Left hindlimb (tissue), 1 donor: ENCODE results near the gene CDC42EP5.
"Not testable (repeated sequence)": the region's sequence is repeated elsewhere in the genome, so short reads cannot be mapped to it uniquely, and the experiment has no call there.

Experiments used
- DNase-seq: peaks from one replicate; pipeline ENCODE4 v3.0.0-alpha.2; 2018

The CDC42EP5 gene

DNA sequence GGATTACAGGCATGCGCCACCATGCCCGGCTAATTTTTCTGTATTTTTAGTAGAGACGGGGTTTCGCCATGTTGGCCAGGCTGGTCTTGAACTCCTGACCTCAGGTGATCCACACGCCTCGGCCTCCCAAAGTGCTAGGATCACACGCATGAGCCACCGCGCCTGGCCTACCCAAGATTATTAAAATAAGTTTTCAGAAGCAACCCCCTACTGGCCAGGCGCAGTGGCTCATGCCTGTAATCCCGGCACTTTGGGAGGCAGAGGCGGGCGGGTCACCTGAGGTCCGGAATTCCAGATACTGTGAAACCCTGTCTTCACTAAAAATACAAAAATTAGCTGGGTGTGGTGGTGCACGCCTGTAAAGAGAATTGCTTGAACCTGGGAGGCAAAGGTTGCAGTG, 26.7 kb downstream of the CDC42EP5 start:
- not testable (repeated sequence) for DNase-seq

DNA sequence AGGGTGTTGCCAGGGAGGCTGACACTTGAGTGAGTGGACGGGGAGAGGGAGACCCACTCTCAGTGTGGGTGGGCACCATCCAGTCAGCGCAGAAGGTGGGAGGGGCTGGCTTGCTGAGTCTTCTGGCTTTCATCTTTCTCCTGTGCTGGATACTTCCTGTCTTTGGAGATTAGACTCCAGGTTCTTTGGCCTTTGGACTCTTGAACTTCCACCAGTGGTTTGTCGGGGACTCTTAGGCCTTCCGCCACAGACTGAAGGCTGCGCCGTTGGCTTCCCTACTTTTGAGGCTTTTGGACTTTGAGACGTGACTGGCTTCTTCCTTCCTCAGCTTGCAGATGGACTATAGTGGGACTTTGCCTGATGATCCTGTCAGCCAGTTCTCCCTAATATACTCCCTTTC, 28.4 kb downstream of the CDC42EP5 start:
- no peak for DNase-seq

DNA sequence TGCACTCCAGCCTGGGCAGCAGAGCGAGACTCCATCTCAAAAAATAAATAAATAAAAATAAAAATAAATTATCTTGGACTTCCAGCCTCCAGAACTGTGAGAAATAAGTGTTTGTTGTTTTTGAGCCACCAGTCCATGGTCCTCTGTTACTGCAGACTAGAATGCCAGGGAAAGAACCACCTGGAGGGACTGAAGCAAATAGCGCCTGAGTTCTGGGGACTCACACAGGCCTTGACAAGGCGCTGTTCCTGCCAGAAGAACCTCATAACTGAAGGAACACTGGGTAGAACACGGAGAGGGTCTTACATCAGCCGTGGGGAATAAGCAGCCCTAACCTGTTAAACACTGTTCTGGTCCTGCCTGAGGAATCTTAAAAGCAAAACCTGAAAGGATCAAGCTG, 32.5 kb downstream of the CDC42EP5 start:
- no peak for DNase-seq

DNA sequence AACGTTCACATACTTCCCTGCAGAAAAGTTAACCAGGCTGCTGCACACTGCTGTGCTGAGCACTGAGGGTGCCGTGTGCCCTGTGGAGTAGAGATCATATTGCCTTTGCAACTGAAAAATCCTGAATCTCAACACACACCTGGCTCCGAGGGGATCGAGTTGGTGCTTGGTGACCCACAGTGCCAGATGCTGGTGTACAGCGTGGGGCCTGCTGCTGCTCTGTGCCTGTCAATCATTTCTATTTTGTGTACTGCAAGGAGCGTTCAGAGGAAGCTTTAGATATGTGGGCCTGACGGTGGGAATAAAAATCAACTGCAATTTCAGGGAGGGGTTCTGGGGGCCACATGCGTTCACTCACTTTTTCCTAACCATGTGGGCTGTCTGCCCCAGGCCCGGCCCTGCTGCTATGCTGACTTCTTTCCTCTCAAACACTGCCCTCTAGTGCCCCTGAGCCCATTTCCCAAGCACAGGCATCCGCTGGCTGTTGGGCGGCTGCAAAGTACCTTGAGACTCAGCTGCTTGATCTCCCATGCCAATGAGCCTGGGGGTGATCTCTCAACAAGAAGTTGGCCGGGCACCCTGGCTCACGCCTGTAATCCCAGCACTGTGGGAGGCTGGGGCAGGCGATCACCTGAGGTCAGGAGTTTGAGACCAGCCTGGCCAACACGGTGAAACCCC, 33.8 kb downstream of the CDC42EP5 start:
- peak; percentile 33 for DNase-seq

DNA sequence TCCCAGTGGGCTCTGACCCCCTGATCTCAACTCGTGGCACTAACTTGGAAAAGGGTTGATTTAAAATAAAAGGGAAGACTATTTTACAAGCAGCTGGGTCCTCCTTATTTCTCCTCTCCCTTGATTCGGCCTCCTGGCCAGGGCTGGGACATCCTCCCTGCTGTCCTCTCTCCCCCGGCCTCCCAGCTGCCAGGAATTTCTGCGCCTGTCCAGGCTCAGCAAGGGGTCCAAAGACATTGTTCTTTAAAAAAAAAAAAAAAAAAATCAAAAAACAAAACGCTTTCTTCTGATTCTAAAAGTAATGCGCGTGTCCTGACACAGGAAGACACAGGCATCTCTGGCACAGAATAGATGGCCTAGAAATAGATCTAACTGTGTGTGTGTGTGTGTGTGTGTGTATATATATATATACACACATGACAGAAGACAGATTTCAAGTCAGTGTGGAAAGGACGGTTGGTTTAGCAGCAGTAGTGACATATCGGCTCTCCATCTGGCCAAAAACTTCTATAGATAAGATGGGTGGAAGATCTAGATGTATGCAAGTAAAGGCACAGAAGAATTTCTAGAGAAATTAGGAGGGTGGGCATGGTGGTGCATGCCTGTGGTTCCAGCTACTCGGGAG, 36.4 kb downstream of the CDC42EP5 start:
- DNase-seq = no peak

DNA sequence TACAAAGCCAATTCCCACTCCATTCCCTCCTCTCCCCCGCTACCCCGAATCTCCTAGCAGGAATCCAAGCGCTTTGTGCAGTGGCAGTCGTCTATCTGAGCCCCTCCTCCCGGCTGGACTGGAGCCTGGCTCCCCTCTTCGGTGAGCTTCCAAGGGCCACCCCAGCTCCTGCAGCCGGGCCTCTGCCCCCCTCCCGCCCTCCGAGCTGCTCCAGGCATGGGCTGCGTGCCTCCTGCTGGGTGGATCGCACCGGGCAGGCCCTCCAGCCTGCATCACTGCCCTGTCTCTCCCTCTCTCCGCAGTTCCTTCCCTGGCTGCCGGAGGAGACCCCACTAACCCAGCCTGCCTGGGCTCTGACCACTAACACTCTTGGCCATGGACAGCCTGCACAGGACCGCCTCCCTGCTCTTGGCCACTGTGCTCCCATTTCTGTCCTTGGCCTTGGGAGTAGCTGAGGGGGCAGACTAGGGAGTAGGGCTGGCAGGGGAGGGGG, 37.0 kb downstream of the CDC42EP5 start:
- DNase-seq = no peak

DNA sequence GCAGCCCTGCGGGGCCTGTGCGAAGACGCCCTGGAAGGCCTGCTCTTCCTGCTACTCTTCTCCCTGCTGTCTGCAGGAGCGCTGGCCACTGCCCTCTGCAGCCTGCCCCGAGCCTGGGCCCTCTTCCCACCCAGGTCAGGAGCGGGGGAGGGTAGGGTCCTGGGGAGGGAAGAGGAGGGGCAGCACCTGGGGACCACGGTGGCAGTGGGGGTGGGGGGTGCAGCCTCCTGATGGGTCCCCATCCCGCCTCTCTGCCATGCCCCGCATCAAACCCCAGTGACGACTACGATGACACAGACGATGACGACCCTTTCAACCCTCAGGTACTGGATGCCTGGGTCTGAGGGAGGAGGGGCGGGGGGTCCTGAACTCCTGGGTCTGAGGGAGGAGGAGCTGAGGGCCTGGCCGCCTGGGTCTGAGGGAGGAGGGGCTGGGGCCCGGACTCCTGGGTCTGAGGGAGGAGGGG, 37.5 kb downstream of the CDC42EP5 start:
- DNase-seq = no peak

DNA sequence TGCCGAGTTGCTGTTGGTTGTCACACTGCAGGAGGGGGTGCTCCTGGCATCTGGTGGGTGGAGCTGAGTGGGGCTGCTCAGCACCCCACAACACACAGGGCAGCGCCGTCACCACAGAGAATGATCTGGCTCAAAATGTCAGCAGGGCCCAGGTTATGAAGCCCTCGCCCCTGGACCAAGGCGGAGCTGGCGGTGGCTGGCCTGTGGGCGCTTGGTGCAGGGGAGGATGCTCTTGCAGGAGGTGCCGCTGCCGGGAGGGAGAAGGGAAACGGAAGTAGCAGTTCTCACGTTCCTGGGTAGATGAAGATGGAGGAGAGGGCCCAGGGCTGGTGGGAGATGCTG, 38.3 kb downstream of the CDC42EP5 start:
- no peak for DNase-seq

DNA sequence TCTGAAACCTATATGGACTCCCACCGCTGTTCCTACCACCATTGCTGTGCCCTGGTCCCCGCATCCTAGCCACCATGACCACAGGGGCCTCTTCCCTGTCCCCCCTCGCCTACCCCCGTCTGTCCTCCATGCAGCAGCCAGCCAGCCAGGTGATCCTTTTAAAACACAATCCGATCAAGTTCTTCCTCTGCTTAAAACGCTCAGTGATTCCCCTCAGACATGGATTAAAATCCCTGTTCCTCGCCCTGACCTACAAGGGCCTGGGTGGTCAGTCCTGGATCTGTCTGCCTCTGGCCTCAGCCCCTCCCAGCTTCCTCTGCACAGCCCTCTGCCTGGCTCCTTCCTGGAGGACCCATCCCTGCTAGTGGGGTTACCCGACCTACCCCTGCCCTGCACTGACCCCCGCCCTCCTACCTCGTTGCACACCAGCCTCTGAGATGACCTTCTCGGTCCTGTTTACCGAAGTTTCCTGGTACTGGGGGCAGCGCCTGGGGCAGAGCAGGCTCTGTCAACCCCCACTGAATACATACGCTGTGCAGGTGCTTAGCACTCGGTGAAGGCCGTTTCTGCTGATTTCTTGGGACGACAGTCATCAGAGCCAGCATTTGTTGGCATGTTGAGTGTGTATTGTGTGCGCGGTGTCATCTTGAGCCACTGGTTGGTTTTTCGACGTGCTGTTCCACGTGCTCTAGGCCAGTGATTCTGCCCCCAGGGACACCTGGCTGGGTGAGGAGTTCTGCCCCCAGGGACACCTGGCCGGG, 38.8 kb downstream of the CDC42EP5 start:
- no peak for DNase-seq

DNA sequence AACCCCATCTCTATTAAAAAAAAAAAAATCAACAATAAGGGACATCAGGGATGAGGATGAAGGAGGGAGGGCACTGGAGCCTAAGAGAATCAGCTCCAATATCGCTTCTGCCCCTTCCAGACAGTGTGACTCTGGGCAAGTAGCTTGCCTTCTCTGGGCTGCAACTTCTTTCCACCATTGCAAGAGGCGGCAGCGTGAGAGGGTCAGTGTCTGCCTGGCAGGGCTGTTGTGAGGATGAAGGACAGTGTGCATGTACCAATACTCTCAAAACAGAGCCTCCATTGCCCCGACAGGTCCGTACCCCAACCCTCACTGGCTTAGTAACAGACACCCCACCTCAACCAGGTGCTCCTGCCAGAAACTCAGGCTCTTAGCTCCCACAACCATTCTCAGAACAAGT, 39.4 kb downstream of the CDC42EP5 start:
- no peak for DNase-seq

DNA sequence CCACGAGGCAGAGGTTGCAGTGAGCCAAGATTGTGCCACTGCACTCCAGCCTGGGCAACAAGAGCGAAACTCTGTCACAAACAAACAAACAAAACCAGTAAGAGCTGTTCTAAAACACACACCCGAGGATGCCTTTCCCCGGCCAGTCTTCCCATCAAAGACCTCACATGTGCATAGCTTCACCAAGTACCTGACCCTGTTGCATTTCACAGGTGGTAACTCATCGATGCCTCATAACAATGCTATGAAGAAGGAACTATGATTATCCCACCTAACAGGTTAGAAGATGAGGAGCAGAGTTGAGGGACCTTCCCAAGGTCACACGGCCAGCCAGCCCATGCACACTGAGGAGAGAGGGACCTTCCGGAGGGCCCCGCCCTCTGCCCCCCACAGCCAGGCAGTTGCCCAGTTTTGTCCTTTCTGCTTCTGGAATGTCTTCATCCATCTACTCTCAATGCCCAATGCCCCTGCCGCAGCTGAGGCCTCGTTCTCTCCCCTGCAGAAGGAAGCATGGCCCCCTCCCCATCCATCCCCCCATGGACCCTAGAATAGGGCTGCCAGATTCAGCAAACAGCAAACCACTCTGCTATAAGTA, 40.9 kb downstream of the CDC42EP5 start:
- no peak for DNase-seq

DNA sequence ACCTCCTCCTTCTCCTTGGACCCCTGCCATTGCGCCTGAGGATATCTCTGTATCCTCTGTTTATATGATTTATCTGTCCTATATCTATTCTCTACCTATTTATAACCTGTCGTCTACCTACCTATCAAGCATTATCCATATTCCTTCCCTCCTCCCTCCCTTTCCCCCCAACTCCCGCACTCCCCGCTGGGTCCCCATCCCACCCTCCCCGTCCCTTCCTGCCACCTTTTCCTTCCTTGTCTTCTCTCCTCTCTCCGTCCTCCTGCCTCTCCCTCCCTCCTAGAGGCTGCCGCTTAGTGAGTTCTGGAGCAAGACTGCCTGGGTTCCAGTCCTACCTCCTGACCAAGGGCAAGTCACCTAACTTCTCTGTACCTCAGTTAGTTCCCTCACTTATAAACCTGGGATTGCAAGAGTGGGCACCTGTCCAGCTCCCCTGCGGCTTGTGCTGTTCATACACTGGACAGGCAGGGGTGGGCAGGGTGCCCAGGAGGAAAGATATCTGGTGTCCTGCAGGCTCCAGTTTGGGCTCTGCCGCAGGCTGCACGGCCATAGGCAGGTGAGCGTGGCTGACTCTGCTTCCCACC, 41.7 kb downstream of the CDC42EP5 start:
- no peak for DNase-seq

DNA sequence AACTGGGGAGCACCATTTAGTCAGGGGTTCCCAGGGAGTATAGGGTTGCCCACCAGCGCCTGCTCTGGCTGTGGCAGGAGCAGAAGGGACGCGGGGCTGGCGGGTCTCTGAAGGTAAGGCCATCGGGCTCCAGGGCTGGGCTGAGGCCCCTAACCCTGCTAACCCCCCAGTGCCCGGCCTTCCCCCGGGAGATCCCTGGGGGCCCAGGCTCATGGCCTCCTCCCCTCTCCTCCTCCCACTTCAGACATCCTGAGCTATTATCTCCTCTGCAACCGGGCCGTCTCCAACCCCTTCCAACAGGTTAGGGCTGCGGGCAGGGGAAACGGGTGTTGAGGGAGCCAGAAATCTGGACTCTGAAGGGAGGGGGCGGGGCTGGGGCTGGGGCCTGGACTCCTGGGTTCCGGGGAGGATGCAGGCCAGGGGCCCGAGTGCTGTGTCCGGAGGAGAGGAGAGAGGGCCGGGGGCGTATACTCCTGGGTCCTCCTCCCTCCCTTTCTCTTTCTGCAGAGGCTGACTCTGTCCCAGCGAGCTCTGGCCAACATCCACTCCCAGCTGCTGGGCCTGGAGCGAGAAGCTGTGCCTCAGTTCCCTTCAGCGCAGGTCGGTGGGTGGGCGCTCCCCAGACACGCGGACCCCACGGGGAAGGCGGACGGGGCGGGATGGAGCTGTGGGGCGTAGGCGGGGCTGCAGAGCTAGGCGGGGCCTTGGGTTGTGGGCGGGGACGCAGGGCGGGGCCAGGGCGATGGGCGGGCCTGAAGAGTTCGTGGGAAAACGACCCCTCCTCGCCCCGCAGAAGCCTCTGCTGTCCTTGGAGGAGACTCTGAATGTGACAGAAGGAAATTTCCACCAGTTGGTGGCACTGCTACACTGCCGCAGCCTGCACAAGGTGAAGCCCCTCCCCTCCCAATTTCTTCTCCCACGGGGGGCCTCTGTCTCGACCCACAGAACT, 42.5 kb downstream of the CDC42EP5 start:
- no peak for DNase-seq

DNA sequence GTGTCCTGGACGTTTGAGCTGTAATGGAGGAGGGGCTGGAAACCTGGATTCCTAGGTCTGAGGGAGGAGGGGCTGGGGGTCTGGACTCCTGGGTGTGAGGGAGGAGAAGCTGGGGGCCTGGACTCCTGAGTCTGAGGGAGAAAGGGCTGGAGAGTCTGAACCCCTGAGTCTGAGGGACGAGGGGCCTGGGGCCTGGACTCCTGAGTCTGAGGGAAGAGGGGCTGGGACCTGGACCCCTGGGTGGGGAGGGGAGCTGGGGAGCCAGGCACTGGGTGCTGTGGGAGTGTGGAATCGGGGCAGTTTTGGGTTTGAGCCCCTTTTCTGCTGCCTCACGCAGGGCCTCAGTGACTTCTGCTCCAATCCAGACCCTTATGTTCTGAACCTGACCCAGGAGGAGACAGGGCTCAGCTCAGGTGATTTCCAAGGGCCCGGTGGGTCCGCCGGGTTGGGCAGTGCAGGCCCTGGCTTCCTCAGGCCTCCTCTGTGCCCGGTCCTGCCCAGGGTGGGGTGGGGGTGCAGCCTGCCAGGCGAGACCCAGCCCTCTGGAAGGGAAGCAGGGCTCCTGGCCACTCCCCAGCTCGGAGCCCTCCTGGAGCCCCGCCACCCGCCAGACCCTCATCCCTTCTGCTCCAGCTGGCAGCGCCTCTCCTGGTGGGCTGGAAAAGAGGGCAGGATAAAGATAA, 43.4 kb downstream of the CDC42EP5 start:
- DNase-seq = no peak

DNA sequence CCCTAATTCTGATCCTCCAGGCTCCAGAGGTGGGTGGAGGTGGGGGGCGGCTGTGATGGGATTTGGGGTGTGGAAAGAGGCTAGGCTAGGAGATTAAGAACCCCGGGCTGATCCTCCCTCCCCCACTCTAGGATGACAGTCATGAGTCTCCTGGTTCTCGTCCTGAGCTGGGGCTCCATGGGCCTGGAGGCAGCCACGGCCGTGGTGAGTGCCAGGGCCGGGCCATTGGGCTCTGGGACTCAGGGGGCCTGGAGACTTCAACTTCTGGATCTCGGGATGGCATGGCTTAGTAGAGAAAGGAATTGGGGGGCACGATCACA, 44.0 kb downstream of the CDC42EP5 start:
- DNase-seq = no peak

DNA sequence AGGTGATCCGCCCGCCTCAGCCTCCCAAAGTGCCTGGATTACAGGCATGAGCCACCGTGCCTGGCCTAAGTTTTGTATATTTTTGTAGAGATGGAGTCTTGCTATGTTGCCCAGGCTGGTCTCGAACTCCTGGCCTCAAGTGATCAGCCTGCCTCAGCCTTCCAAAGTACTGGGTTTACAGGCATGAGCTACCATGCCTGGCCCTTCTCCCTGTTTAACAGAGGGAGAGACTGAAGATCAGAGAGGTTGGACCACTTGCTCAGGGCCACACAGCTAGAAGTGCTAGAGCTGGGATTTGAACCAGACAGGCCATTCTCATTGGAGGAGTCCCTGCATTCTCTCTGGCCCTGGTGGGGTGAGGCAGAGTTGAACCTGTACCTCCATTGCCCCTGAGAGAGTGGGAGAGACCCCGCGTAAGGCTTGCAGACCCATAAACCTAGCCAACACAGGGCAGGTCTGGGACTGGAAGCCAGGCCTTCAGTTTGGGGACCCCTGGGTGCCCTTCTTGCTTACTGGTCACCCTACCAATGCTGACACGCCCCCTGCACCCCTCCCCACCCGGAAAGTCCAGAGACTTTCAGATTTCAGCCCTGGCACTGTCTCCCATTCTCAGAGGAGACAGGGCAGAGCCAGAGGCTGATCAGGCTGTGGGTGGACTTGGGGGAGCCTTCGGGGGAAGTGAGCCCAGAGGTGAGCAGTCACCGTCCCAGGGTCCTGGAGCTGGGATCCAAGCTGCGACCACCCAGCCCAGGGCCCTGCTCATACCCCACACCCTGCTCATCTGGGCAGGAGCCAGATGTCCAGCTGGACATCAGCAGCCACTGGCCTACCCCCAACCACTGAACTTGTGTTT, 44.5 kb downstream of the CDC42EP5 start:
- DNase-seq = no peak

DNA sequence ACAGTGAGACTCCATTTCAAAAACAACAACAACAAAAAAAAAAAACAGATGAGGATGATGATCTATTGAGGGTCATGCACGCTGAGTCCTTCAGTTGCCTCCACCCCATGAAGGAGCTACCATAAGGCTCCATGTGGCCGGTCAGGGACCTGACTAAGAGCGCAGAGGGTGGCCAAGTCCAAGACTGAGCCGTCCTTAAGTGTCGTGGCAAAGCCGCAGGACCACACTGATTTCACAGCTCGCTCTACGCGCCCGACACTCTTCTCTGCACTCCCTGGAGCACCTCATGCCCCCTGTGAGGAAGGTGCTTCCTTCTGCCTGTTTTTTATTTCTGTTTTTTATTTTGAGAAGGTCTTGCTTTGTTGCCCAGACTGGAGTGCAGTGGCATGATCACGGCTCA, 45.5 kb downstream of the CDC42EP5 start:
- DNase-seq = no peak

DNA sequence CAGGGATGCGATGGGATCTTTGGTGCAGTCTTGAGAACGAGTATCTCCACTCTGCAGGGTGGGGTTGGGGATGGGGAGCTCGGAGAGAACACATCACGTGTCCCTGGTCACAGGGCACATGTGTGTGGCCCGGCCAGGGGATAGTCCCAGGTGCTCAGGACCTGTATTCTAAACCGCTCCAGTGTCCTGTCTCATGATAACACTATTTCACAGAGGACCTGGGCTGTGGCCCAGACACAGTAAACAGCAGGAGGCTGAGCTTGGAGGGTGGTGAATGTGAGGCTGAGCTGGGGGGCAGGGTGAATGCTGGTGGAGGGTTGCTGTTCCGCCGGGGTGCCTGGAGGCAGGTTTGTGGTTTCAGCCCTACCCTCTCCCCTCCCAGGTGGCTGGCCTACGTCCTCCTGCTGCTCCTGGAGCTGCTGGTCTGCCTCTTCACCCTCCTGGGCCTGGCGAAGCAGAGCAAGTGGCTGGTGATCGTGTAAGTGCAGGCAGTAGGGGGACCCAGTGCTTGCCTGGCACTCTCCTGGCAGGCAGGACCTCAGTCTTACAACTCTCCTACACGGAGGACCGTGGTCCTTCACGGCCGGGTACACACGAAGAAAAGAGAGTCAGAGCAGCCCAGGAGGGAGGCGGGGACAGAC, 46.7 kb downstream of the CDC42EP5 start:
- no peak for DNase-seq

DNA sequence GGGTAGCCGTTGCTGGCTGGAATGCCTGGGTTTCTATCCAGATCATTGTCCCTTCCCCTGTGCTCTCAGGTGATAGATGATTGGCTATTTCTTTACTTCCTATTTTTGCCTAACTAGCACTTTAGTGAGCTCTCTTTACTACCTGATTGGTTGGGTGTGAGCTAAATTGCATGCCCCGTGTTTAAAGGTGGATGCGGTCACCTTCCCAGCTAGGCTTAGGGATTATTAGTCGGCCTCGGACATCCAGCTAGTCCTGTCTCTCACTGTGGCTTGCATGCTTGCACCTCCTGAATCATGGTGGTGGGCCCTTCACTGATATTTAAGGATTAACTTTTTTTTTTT, 47.7 kb downstream of the CDC42EP5 start:
- no peak for DNase-seq
